HepG2 (cell line): ENCODE measurements around the gene MCAT. TPM values are rescaled to one million over a fixed set of nuclear protein-coding genes. Genes with fewer than 3 reads are reported as not detected.

Source experiments
- BCL6 ChIP-seq: IDR thresholded peaks from 2 replicates; pipeline ENCODE4 v1.6.1; 2016; ENCODE audit warnings: missing genetic modification reagents, missing compliant biosample characterization
- FOSL2 ChIP-seq: sonication (generic); formaldehyde crosslinking; IDR thresholded peaks from 2 replicates; pipeline ENCODE4 v1.4.0; 2020; ENCODE audit warnings: missing genetic modification reagents
- HDAC6 ChIP-seq: fragments of 200-600 bp; sonication (generic); IDR thresholded peaks from 2 replicates; pipeline ENCODE4 v1.7.0; 2017; ENCODE audit warnings: mild to moderate bottlenecking, antibody characterized with exemption, low read length, low read depth
- HMG20A ChIP-seq: IDR thresholded peaks from 2 replicates; pipeline ENCODE4 v1.6.1; 2016; ENCODE audit warnings: borderline replicate concordance
- HNRNPLL ChIP-seq: fragments of 200-400 bp; formaldehyde crosslinking; IDR thresholded peaks from 2 replicates; pipeline ENCODE4 v1.6.1; 2017; ENCODE audit warnings: mild to moderate bottlenecking, low read depth, low read length; ENCODE audit not compliant: poor library complexity, severe bottlenecking
- KMT2A ChIP-seq: sonication (generic); formaldehyde crosslinking; IDR thresholded peaks from 2 replicates; pipeline ENCODE4 v1.4.0; 2020; ENCODE audit warnings: missing genetic modification reagents
- MXI1 ChIP-seq: IDR thresholded peaks from 3 replicates; pipeline ENCODE4 v1.6.1; 2012; ENCODE audit warnings: low read depth, low read length, inconsistent platforms, borderline replicate concordance
- NFE2 ChIP-seq: sonication (generic); formaldehyde crosslinking; IDR thresholded peaks from 2 replicates; pipeline ENCODE4 v1.4.0; 2020; ENCODE audit warnings: missing genetic modification reagents
- RFXAP ChIP-seq: sonication (generic); formaldehyde crosslinking; IDR thresholded peaks from 2 replicates; pipeline ENCODE4 v1.4.0; 2020; ENCODE audit warnings: missing genetic modification reagents, borderline replicate concordance
- ZBTB40 ChIP-seq, 2 experiments: fragments of 450-650 bp in 1 of 2; sonication (generic) in 1 of 2; formaldehyde crosslinking in 1 of 2; IDR thresholded peaks; 2 replicates each; pipeline versions ENCODE4 v1.6.1 to v1.8.0; 2016 to 2022; ENCODE audit warnings: antibody characterized with exemption in 1 of 2, mild to moderate bottlenecking in 1 of 2, missing genetic modification reagents in 1 of 2
- ZFP36L1 ChIP-seq: sonication (generic); formaldehyde crosslinking; IDR thresholded peaks from 2 replicates; pipeline ENCODE4 v1.8.0; 2022; ENCODE audit warnings: mild to moderate bottlenecking, missing genetic modification reagents, moderate library complexity
- ZNF235 ChIP-seq: sonication (generic); formaldehyde crosslinking; IDR thresholded peaks from 2 replicates; pipeline ENCODE4 v1.8.1; 2023; ENCODE audit warnings: mild to moderate bottlenecking, missing genetic modification reagents, borderline replicate concordance
- ZNF264 ChIP-seq: sonication (generic); formaldehyde crosslinking; IDR thresholded peaks from 2 replicates; pipeline ENCODE4 v1.4.0; 2020; ENCODE audit warnings: missing genetic modification reagents
- ZNF274 ChIP-seq: sonication (generic); formaldehyde crosslinking; IDR thresholded peaks from 2 replicates; pipeline ENCODE4 v1.5.1; 2020; ENCODE audit warnings: mild to moderate bottlenecking, missing genetic modification reagents
- ZNF33A ChIP-seq: sonication (generic); formaldehyde crosslinking; IDR thresholded peaks from 2 replicates; pipeline ENCODE4 v1.5.1; 2020; ENCODE audit warnings: missing genetic modification reagents, mild to moderate bottlenecking, moderate library complexity, borderline replicate concordance
- ZNF431 ChIP-seq: sonication (generic); formaldehyde crosslinking; IDR thresholded peaks from 2 replicates; pipeline ENCODE4 v1.9.0; 2022; ENCODE audit warnings: missing genetic modification reagents, low read depth, mild to moderate bottlenecking, borderline replicate concordance
- ZNF446 ChIP-seq: sonication (generic); formaldehyde crosslinking; IDR thresholded peaks from 2 replicates; pipeline ENCODE4 v1.5.0; 2020; ENCODE audit warnings: mild to moderate bottlenecking, missing genetic modification reagents
- ZNF572 ChIP-seq: sonication (generic); formaldehyde crosslinking; IDR thresholded peaks from 2 replicates; pipeline ENCODE4 v1.5.1; 2020; ENCODE audit warnings: mild to moderate bottlenecking, missing genetic modification reagents
- ZNF776 ChIP-seq: sonication (generic); formaldehyde crosslinking; IDR thresholded peaks from 2 replicates; pipeline ENCODE4 v1.4.0; 2020; ENCODE audit warnings: mild to moderate bottlenecking, missing genetic modification reagents
- ZNF792 ChIP-seq: IDR thresholded peaks from 2 replicates; pipeline ENCODE4 v1.6.1; 2016
- ZSCAN12 ChIP-seq: sonication (generic); formaldehyde crosslinking; IDR thresholded peaks from 2 replicates; pipeline ENCODE4 v1.9.0; 2021; ENCODE audit warnings: mild to moderate bottlenecking, missing genetic modification reagents
- polyA plus RNA-seq, 8 experiments: library from polyadenylated mRNA; depleted of rRNA in 3 of 8; stranded (reverse) in 7 of 8; unstranded in 1 of 8; fragments of >200 nt; fragmentation: Illumina TruSeq in 4 of 8; extraction: Trizol in 4 of 8; gene quantifications; 2 replicates each; pipeline versions ENCODE4 v1.2.1 to v1.2.3, GENCODE V29; 2011 to 2016; ENCODE audit warnings: low read depth in 4 of 8, missing spikeins in 1 of 8, mixed read lengths in 1 of 8; ENCODE audit not compliant: insufficient read depth in 1 of 8
- total RNA-seq, 5 experiments: library from RNA; depleted of rRNA; stranded (reverse); fragments of >200 nt; fragmentation: Illumina TruSeq; extraction: Trizol; gene quantifications; 2 replicates each; pipeline ENCODE4 v1.2.3, GENCODE V29; 2016; ENCODE audit warnings: low read depth in 1 of 5

MCAT gene
- total and polyA plus RNA-seq, 2 of the 13 experiments (the other 11 are each of a cell fraction or from before 2014, with no cell fraction given): 9.3 to 16.7 TPM

- TF ChIP-seq ZBTB40 (IDR thresholded peaks at IDR 0.05) (peak; percentile 56), ZBTB40 (CRISPR knock-in tag; IDR thresholded peaks at IDR 0.05) (no peak), ZNF431 (CRISPR knock-in tag) (no peak), ZNF572 (CRISPR knock-in tag) (no peak), ZNF446 (CRISPR knock-in tag) (no peak), MXI1 (peak; percentile 97), ZSCAN12 (CRISPR knock-in tag) (no peak), ZNF33A (no peak), KMT2A (peak; percentile 77; the same call in 1 of the 2 replicates), ZFP36L1 (CRISPR knock-in tag) (no peak), ZNF235 (CRISPR knock-in tag) (0 out of 2 replicates have a peak, but pooled peaks have one; percentile 55), HNRNPLL (peak; percentile 63), ZNF776 (CRISPR knock-in tag) (no peak; the same call in 1 of the 2 replicates), BCL6 (CRISPR knock-in tag) (no peak), NFE2 (CRISPR knock-in tag) (no peak), ZNF792 (CRISPR knock-in tag) (peak; percentile 46; the same call in 1 of the 2 replicates), HMG20A (CRISPR knock-in tag) (no peak), HDAC6 (no peak), ZNF264 (CRISPR knock-in tag) (0 out of 2 replicates have a peak, but pooled peaks have one; percentile 19), FOSL2 (no peak; the same call in 1 of the 2 replicates), ZNF274 (CRISPR knock-in tag) (peak; percentile 91), RFXAP (CRISPR knock-in tag) (peak; percentile 65; the same call in 1 of the 2 replicates)
Measured at GRCh38 chr22:43088984-43089717, 54.0 kb downstream of the MCAT start, which contains the start of gene TTLL1 (continued).
